Esophagus (tissue), 2 donors: Measurements from ENCODE around the gene CEND1. TPM values are rescaled to one million over a fixed set of nuclear protein-coding genes. Genes with fewer than 3 reads are reported as not detected.
A peak's percentile ranks its signal among the peaks of the same experiment; 100 is the strongest.

ENCODE experiments used
- H3K27ac ChIP-seq, 2 donors: one replicate each; pipeline ENCODE4 v1.5.1; 2013; ENCODE audit warnings: low read depth in 2 of 2, mild to moderate bottlenecking in 2 of 2, inconsistent platforms in 1 of 2, low read length in 1 of 2, moderate library complexity in 1 of 2
- H3K27me3 ChIP-seq, 2 donors: one replicate each; pipeline ENCODE4 v1.6.1; 2013; ENCODE audit warnings: low read length in 2 of 2, control low read depth in 1 of 2, mild to moderate bottlenecking in 1 of 2; ENCODE audit not compliant: insufficient read depth in 2 of 2, control insufficient read depth in 1 of 2
- H3K36me3 ChIP-seq, 2 donors: one replicate each; pipeline ENCODE4 v1.6.1; 2013; ENCODE audit warnings: low read length in 1 of 2; ENCODE audit not compliant: control insufficient read depth in 2 of 2, insufficient read depth in 2 of 2
- H3K4me1 ChIP-seq, 2 donors: one replicate each; pipeline ENCODE4 v1.6.1; 2013; ENCODE audit warnings: low read length in 1 of 2; ENCODE audit not compliant: control insufficient read depth in 2 of 2, insufficient read depth in 2 of 2
- H3K4me3 ChIP-seq, 2 donors: one replicate each; pipeline ENCODE4 v1.5.1; 2013; ENCODE audit warnings: low read length in 2 of 2, mild to moderate bottlenecking in 2 of 2, low read depth in 1 of 2, moderate library complexity in 1 of 2
- H3K9me3 ChIP-seq, 2 donors: one replicate each; pipeline ENCODE4 v1.6.1; 2013; ENCODE audit warnings: mild to moderate bottlenecking in 2 of 2, low read depth in 1 of 2, low read length in 1 of 2, moderate library complexity in 1 of 2; ENCODE audit not compliant: control insufficient read depth in 2 of 2, insufficient read depth in 1 of 2
- WGBS, 2 donors: extraction: QIAGEN DNeasy Blood & Tissue Kit; methylation state at CpG; one replicate each; pipeline ENCODE4 v1.1.7; 2013; 5-methylcytosine and 5-hydroxymethylcytosine counted together
- polyA plus RNA-seq, 2 donors: library from polyadenylated mRNA; stranded (reverse); fragments of 200-250 nt; gene quantifications; one replicate each; pipeline ENCODE4 v1.2.3, GENCODE V29; 2013
- donor health status: healthy with polysubstance abuse.
- donor health status: Bipolar disorder and iron deficiency.

CEND1 gene
- polyA plus RNA-seq, 2 donors: 0.10 to 0.12 TPM

DNA sequence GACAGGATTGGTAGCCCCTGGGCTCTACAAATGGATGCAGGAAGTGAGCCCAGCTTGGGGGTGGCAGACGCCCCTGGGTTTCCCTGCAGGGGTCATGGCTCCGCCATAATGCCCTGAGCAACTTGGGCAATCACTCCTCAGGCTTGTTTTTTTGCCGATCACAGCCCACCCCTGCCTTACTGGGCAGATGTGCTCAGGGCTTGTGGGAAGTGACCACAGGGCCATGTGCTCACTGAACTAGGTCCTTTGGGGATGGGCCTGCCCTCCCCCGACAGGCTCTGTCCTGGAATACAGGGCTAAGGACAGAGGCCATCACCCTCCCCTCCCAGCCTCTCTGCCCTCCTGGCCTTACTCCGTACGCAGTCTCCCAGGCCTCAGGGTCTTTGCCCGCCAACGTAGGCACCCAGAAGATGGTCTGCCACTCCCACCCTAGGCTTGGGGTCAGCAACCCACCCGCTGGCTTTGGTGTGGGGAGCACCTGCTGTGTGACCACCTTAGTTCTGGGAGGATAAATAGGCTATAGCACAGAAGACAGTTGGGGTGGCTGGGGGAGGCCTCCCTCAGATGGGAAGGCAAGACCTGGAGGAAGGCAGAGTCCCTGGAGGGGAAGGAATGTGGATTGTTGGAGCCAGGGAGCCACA is 23.7 kb upstream of the CEND1 start:
- H3K4me1 ChIP-seq: peaks cover 0 to 11% of the 10 kb centered on the region in 2 donors
- H3K27ac ChIP-seq: peak overlapping the region in 1 of 2 donors; percentile 0
- 82 to 84% methylated on average over 9 of the region's 9 CpGs for WGBS, 2 donors
- H3K27me3 ChIP-seq: no peaks in the 10 kb centered on the region
- no peak overlapping the region for H3K4me3 ChIP-seq
- H3K36me3 ChIP-seq: peaks cover 9 to 25% of the 10 kb centered on the region in 2 donors
- no peaks in the 10 kb centered on the region for H3K9me3 ChIP-seq

- Histone ChIP-seq H3K27me3 (no peaks in the 10 kb centered on the region), H3K27ac (peak overlapping the region in 1 of 2 donors; percentile 0), H3K4me3 (no peak overlapping the region), H3K36me3 (peaks cover 9 to 25% of the 10 kb centered on the region in 2 donors), H3K4me1 (peaks cover 0 to 8% of the 10 kb centered on the region in 2 donors), H3K9me3 (no peaks in the 10 kb centered on the region)
- WGBS, 2 donors: 86 to 91% methylated on average over 6 of the region's 6 CpGs
These were observed 23.2 kb upstream of the CEND1 start for GRCh38 chr11:813072-813455.

DNA sequence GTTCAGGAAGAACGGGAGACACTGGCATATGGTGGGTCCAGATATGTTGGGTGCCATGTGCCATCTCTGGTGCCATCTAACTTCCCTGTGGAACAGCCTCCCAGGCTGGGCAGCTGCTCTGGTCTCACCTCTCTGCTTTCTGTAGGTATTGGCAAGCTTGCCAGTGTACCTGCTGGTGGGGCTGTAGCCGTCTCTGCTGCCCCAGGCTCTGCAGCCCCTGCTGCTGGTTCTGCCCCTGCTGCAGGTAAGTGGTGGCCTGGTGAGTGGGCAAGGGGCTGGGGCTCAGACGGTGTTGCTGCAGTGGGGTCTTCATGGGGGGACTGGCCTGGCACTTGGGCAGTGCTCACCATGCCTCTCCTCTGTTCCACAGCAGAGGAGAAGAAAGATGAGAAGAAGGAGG is 22.5 kb upstream of the CEND1 start:
- H3K27me3 ChIP-seq: no peaks in the 10 kb centered on the region
- H3K36me3 ChIP-seq: peaks cover 9 to 25% of the 10 kb centered on the region in 2 donors
- 83 to 88% methylated on average over 3 of the region's 3 CpGs for WGBS, 2 donors
- no peaks in the 10 kb centered on the region for H3K9me3 ChIP-seq
- no peak overlapping the region for H3K4me3 ChIP-seq
- H3K4me1 ChIP-seq: peaks cover 0 to 8% of the 10 kb centered on the region in 2 donors
- peak overlapping the region in 1 of 2 donors; percentile 13 for H3K27ac ChIP-seq

DNA sequence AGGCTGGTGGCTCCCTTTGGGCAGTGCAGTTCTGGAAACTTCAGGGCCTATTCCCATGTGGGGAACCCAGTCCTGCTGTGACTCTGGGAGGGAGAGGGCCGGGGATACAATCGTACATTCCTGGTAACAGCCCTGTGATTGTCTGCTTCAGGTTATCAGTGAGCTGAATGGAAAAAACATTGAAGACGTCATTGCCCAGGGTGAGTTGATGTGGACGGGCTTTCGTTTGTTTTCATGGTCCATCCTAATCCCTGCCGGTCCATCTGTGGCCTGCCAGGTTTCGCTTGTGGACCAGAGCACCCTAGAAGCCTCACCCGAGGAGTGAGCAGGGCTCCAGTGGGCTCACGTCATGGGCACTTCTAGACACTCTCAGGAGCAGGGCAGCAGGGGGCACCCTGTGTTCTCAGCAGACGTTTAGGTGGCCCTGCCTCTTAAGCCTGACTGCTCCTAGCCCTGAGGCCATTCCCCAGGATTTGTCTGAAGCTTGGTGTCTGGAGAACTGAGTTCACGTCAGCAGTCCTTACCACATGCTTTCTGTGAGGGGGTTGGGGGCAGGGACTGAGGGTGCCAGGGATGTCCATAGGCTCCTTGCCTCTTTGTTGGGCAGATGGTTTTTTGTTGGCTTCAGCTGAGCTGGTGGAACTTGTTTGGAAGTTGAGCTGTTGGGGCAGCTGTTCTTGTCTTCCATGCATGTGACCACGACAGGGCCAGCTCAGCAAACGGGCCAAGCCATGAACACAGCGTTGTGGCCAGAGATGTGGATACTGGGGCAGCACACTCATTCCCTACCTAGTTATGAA is 21.8 kb upstream of the CEND1 start:
- Histone ChIP-seq H3K36me3 (peaks cover 9 to 25% of the 10 kb centered on the region in 2 donors), H3K27ac (peak overlapping the region in 1 of 2 donors; percentile 13), H3K4me3 (peak overlapping the region in 1 of 2 donors; percentile 97), H3K4me1 (peaks cover 0 to 8% of the 10 kb centered on the region in 2 donors), H3K27me3 (no peaks in the 10 kb centered on the region), H3K9me3 (no peaks in the 10 kb centered on the region)
- 64 to 66% methylated on average over 14 of the region's 14 CpGs for WGBS, 2 donors

GRCh38 chr11:810040-810567 is 20.2 kb upstream of the CEND1 start:
- Histone ChIP-seq H3K4me1 (peaks cover 0 to 11% of the 10 kb centered on the region in 2 donors), H3K36me3 (peaks cover 9 to 25% of the 10 kb centered on the region in 2 donors), H3K27ac (peak overlapping the region; percentile 81 to 92), H3K4me3 (peak overlapping the region; percentile 87 to 97), H3K27me3 (no peaks in the 10 kb centered on the region), H3K9me3 (no peaks in the 10 kb centered on the region)
- 0 to 1% methylated on average over 36 to 55 of the region's 55 CpGs for WGBS, 2 donors

DNA sequence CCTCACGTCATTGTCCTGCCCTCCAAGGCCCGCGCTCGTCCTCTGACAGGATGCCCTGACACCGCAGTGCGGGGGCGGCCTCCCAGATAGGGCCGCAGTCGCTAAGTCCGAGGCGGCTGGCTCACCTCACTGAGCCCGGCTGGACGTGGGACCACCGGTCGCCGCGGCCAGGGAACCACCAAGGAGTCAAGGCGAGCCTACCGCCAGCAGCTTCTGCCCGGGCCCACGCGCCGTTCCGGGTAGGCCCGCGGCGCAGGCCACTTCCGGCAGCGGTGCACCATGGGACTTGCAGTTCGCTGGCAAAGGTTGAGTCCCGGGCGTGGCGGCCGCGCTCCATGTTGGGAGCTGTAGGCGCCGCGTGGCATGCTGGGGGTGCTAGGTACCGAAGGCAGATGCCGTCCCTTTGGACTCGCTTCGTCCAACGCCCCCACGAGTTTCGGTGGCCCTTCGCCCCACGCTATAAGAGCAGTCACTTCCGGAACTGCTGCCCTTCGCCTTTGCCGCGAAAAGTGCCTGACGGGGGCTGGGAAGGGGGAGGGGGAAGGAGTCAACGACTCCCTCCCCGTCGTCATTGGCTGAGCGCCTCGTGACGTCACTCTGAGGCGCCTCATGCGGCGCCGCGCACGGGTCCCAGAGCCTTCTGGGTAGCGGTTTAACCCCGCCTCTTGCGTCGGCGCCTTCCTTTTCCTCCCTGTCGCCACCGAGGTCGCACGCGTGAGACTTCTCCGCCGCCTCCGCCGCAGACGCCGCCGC is 19.6 kb upstream of the CEND1 start, which contains the start of gene RPLP2:
Gene RPLP2 (plus strand): TSS at position 681 of the 753 bp plus-strand sequence. CDS start 268 bp downstream, outside the sequence.
- 0 to 1% methylated on average over 68 to 81 of the region's 81 CpGs for WGBS, 2 donors
- peaks cover 9 to 25% of the 10 kb centered on the region in 2 donors for H3K36me3 ChIP-seq
- no peaks in the 10 kb centered on the region for H3K27me3 ChIP-seq
- H3K27ac ChIP-seq: peak within 1 kb of the TSS; percentile 98
- no peaks in the 10 kb centered on the region for H3K9me3 ChIP-seq
- H3K4me3 ChIP-seq: peak within 1 kb of the TSS; percentile 87 to 97
- peaks cover 0 to 14% of the 10 kb centered on the region in 2 donors for H3K4me1 ChIP-seq

GRCh38 chr11:808427-809286 is 18.8 kb upstream of the CEND1 start:
- peaks cover 5 to 22% of the 10 kb centered on the region in 2 donors for H3K4me1 ChIP-seq
- WGBS, 2 donors: 28 to 29% methylated on average over 36 of the region's 36 CpGs

GRCh38 chr11:804599-804964 is 14.7 kb upstream of the CEND1 start:
- 3 to 5% methylated on average over 18 of the region's 18 CpGs for WGBS, 2 donors
- no peaks in the 10 kb centered on the region for H3K9me3 ChIP-seq
- no peaks in the 10 kb centered on the region for H3K27me3 ChIP-seq
- H3K4me1 ChIP-seq: peaks cover 5 to 14% of the 10 kb centered on the region in 2 donors
- peak overlapping the region; percentile 88 to 89 for H3K27ac ChIP-seq
- peaks cover 0 to 25% of the 10 kb centered on the region in 2 donors for H3K36me3 ChIP-seq
- peak overlapping the region; percentile 54 to 72 for H3K4me3 ChIP-seq

More at GRCh38 chr11:808427-809286, 18.8 kb upstream of the CEND1 start:
- Histone ChIP-seq H3K9me3 (no peaks in the 10 kb centered on the region), H3K4me3 (peak overlapping the region; percentile 87 to 97), H3K27ac (peak overlapping the region; percentile 98), H3K36me3 (peaks cover 6 to 23% of the 10 kb centered on the region in 2 donors), H3K27me3 (no peaks in the 10 kb centered on the region)
